ENCODE data around the gene PPME1.

The PPME1 gene

GRCh38 chr11:74175920-74176319 is 4.8 kb downstream of the PPME1 start:
- TF ChIP-seq, protein P1, sequence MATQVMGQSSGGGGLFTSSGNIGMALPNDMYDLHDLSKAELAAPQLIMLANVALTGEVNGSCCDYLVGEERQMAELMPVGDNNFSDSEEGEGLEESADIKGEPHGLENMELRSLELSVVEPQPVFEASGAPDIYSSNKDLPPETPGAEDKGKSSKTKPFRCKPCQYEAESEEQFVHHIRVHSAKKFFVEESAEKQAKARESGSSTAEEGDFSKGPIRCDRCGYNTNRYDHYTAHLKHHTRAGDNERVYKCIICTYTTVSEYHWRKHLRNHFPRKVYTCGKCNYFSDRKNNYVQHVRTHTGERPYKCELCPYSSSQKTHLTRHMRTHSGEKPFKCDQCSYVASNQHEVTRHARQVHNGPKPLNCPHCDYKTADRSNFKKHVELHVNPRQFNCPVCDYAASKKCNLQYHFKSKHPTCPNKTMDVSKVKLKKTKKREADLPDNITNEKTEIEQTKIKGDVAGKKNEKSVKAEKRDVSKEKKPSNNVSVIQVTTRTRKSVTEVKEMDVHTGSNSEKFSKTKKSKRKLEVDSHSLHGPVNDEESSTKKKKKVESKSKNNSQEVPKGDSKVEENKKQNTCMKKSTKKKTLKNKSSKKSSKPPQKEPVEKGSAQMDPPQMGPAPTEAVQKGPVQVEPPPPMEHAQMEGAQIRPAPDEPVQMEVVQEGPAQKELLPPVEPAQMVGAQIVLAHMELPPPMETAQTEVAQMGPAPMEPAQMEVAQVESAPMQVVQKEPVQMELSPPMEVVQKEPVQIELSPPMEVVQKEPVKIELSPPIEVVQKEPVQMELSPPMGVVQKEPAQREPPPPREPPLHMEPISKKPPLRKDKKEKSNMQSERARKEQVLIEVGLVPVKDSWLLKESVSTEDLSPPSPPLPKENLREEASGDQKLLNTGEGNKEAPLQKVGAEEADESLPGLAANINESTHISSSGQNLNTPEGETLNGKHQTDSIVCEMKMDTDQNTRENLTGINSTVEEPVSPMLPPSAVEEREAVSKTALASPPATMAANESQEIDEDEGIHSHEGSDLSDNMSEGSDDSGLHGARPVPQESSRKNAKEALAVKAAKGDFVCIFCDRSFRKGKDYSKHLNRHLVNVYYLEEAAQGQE (IDR thresholded peaks at IDR 0.05; ENCODE audit: insufficient read depth in 1 of 2, low read depth in 2 of 2, low read length in 2 of 2): no peak
- TF ChIP-seq POLR2AphosphoS5 (IDR thresholded peaks at IDR 0.05; ENCODE audit: low read depth, low read length): no peak
- TF ChIP-seq SIN3A (IDR thresholded peaks at IDR 0.05; ENCODE audit: borderline replicate concordance, insufficient read depth, low read length): no peak
- no peak for TF ChIP-seq TAF1 (IDR thresholded peaks at IDR 0.05; ENCODE audit: borderline replicate concordance, insufficient read depth, low read length)

GRCh38 chr11:74179234-74180052 is 8.4 kb downstream of the PPME1 start:
- TF ChIP-seq FOXP2 (optimal IDR thresholded peaks at IDR 0.05; ENCODE audit: borderline replicate concordance, extremely low read depth, extremely low read length, insufficient read depth): no peak
- no peak for TF ChIP-seq SIN3A (IDR thresholded peaks at IDR 0.05; ENCODE audit: borderline replicate concordance, insufficient read depth, low read length)
- TF ChIP-seq POLR2AphosphoS5 (IDR thresholded peaks at IDR 0.05; ENCODE audit: low read depth, low read length): no peak
- TF ChIP-seq, protein P1 (IDR thresholded peaks at IDR 0.05; ENCODE audit: insufficient read depth in 1 of 2, low read depth in 2 of 2, low read length in 2 of 2): no peak
- no peak for TF ChIP-seq TAF1 (IDR thresholded peaks at IDR 0.05; ENCODE audit: borderline replicate concordance, insufficient read depth, low read length)

DNA sequence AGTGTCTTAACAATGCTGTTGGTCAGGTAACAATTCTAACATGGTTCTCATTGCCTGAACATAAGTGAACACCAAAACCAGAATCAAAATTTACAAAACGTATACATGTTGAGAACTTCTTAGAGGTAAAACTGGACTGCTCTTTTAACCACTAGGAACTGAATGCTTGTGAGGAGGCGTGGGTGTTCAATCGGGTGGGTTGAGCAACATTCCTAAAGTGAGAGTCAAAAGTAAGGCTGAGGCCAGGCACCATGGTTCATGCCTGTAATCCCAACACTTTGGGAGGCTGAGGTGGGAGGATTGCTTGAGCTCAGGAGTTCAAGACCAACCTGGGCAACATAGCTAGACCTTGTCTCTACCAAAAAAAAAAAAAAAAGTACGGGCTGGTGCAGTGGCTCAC is 11.5 kb downstream of the PPME1 start:
- TF ChIP-seq FOXP2 (optimal IDR thresholded peaks at IDR 0.05; ENCODE audit: borderline replicate concordance, extremely low read depth, extremely low read length, insufficient read depth): no peak
- TF ChIP-seq, protein P1 (IDR thresholded peaks at IDR 0.05; ENCODE audit: insufficient read depth in 1 of 2, low read depth in 2 of 2, low read length in 2 of 2): no peak
- TF ChIP-seq TAF1 (IDR thresholded peaks at IDR 0.05; ENCODE audit: borderline replicate concordance, insufficient read depth, low read length): no peak
- TF ChIP-seq POLR2AphosphoS5 (IDR thresholded peaks at IDR 0.05; ENCODE audit: low read depth, low read length): no peak
- TF ChIP-seq SIN3A (IDR thresholded peaks at IDR 0.05; ENCODE audit: borderline replicate concordance, insufficient read depth, low read length): no peak

- TF ChIP-seq, protein P1 (IDR thresholded peaks at IDR 0.05; ENCODE audit: insufficient read depth in 1 of 2, low read depth in 2 of 2, low read length in 2 of 2): no peak
- TF ChIP-seq TAF1 (IDR thresholded peaks at IDR 0.05; ENCODE audit: borderline replicate concordance, insufficient read depth, low read length) (no peak), SIN3A (IDR thresholded peaks at IDR 0.05; ENCODE audit: borderline replicate concordance, insufficient read depth, low read length) (no peak)
Observed at GRCh38 chr11:74185285-74185684, 14.2 kb downstream of the PPME1 start.
